GM06990 (cell line): Measurements from ENCODE around the gene ANKRD39.
"Not testable (repeated sequence)": the region's sequence is repeated elsewhere in the genome, so short reads cannot be mapped to it uniquely, and the experiment has no call there.

Source experiments
- DNase-seq: peaks from one replicate; pipeline ENCODE4 v3.0.0-alpha.2; 2011; ENCODE audit not compliant: insufficient read length; ENCODE audit errors: extremely low read depth
- H3K27me3 ChIP-seq: replicated peaks from 2 replicates; pipeline ENCODE4 v1.6.0; 2011; ENCODE audit warnings: low read length; ENCODE audit not compliant: control insufficient read depth, insufficient read depth
- H3K36me3 ChIP-seq: 2 replicates; pipeline ENCODE4 v1.5.1; 2011; ENCODE audit warnings: low read length; ENCODE audit not compliant: control insufficient read depth, insufficient read depth
- H3K4me3 ChIP-seq: replicated peaks from 2 replicates; pipeline ENCODE4 v1.5.1; 2011; ENCODE audit warnings: low read depth, mild to moderate bottlenecking, control low read depth, low read length
- CTCF ChIP-seq: IDR thresholded peaks from 2 replicates; pipeline ENCODE4 v1.5.1; 2011; ENCODE audit warnings: low read length, control low read depth, mild to moderate bottlenecking, inconsistent platforms; ENCODE audit not compliant: insufficient read depth, poor library complexity, severe bottlenecking

Gene ANKRD39

DNA sequence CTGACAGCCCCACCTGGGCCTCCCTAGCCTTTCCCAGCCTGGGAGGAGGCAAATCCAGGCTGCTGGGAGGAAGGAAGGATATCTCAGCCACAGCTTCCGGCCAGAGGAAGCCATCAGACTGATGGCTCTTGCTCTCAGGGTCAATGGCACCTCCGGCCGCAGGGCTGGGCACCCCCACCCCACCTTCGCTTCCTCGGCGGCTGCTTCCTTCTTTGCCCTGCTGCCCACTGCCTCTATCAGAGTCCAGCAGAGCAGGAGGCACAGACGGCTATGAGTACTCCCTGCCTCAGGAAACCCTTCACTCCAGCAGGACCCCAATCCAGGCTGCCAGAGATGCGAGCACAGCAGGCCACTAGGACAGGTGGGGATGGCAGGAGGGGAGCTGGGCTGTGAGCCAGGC lies 8.8 kb upstream of the ANKRD39 start:
- no peak overlapping the region; the same call in 1 of the 2 replicates for H3K4me3 ChIP-seq
- no peak for TF ChIP-seq CTCF
- H3K27me3 ChIP-seq, result no peaks in the 10 kb centered on the region
- no peak for DNase-seq
- H3K36me3 ChIP-seq, result peaks cover 19% of the 10 kb centered on the region

DNA sequence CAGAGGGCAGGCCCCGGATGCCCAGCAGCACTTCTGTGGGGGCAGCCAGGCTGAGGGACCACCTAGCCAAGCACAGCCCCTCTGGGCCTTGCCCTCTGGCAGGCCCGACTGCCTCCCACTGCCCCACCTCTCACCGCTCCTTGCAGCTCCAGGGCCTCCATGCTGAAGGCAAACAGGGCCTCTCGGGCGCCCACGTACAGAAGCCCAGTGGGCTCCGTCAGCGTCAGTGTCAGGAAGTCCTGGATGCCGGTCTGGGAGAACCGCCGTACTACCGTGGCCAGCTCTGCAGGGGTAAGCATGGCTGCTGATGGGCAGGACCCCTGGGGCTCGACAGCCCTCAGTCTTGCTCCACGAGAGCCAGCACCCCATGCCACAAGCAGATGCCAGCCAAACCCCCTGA lies 8.3 kb upstream of the ANKRD39 start:
- no peak for TF ChIP-seq CTCF
- H3K36me3 ChIP-seq, result peaks cover 20% of the 10 kb centered on the region
- DNase-seq, result no peak

GRCh38 chr2:96865654-96866053 lies 7.8 kb upstream of the ANKRD39 start:
- no peak for DNase-seq
- H3K4me3 ChIP-seq, result no peak overlapping the region
- peaks cover 20% of the 10 kb centered on the region for H3K36me3 ChIP-seq
- TF ChIP-seq CTCF, result no peak
- no peaks in the 10 kb centered on the region for H3K27me3 ChIP-seq

More for the DNA sequence above, 8.3 kb upstream of the ANKRD39 start:
- Histone ChIP-seq H3K27me3 (no peaks in the 10 kb centered on the region), H3K4me3 (no peak overlapping the region)

GRCh38 chr2:96864343-96865091 lies 6.7 kb upstream of the ANKRD39 start:
- Histone ChIP-seq H3K36me3 (peaks cover 23% of the 10 kb centered on the region), H3K4me3 (no peak overlapping the region), H3K27me3 (no peaks in the 10 kb centered on the region)
- no peak for DNase-seq
- no peak for TF ChIP-seq CTCF

- Histone ChIP-seq H3K27me3 (no peaks in the 10 kb centered on the region), H3K36me3 (peaks cover 23% of the 10 kb centered on the region), H3K4me3 (no peak overlapping the region)
- TF ChIP-seq CTCF, result no peak
- DNase-seq, result no peak
These were observed 5.9 kb upstream of the ANKRD39 start for GRCh38 chr2:96863575-96864342.

- H3K27me3 ChIP-seq, DNase-seq, H3K4me3 ChIP-seq: not testable (repeated sequence)
- peaks cover 23% of the 10 kb centered on the region for H3K36me3 ChIP-seq
These were observed 5.2 kb upstream of the ANKRD39 start for GRCh38 chr2:96863056-96863455.
